ENCODE results near the gene ANKRD62. TPM values are rescaled to one million over a fixed set of nuclear protein-coding genes. Genes with fewer than 3 reads are reported as not detected.

ANKRD62 gene
- total and polyA plus RNA-seq, 11 donors, result not detected

DNA sequence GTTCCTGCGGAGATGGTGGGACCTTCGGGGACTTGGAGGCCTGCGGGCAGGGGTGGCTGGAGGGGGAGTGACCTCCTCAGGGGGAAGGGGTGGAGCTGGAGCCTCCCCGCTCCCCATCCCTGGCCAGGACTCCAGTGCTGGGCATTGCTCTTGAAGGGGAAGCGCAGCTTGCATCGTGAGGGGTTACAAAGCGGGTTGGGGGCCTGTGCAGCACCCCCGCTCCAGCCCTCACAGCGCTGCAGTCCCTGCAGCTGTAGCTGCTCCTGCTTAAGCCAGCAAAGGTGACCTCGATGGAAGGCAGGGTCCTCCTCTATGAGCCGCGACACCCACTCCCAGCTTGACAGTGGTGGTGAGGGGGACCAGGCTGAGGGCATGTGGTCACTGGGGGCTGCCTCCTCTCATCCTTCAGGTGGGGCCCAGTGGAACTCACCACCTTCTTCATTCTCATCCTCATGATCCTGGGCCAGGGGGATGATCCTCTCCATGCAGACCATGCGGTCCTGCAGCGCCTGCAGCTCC is 36.7 kb upstream of the ANKRD62 start:
- TF ChIP-seq POLR2A (IDR thresholded peaks at IDR 0.05), result no peak
- TF ChIP-seq, protein P1, sequence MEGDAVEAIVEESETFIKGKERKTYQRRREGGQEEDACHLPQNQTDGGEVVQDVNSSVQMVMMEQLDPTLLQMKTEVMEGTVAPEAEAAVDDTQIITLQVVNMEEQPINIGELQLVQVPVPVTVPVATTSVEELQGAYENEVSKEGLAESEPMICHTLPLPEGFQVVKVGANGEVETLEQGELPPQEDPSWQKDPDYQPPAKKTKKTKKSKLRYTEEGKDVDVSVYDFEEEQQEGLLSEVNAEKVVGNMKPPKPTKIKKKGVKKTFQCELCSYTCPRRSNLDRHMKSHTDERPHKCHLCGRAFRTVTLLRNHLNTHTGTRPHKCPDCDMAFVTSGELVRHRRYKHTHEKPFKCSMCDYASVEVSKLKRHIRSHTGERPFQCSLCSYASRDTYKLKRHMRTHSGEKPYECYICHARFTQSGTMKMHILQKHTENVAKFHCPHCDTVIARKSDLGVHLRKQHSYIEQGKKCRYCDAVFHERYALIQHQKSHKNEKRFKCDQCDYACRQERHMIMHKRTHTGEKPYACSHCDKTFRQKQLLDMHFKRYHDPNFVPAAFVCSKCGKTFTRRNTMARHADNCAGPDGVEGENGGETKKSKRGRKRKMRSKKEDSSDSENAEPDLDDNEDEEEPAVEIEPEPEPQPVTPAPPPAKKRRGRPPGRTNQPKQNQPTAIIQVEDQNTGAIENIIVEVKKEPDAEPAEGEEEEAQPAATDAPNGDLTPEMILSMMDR (IDR thresholded peaks at IDR 0.05), result no peak
- H3K27me3 ChIP-seq, result no peaks in the 10 kb centered on the region
- no peak overlapping the region for H3K4me3 ChIP-seq
- DNase-seq (no peak), ATAC-seq (no peak)
- intact Hi-C loops (cut with DNase I), result no loop called here
- WGBS, 4 donors, result 75 to 93% (median 84%) methylated on average over 2 to 14 of the region's 14 CpGs
- H3K4me1 ChIP-seq, result peaks cover 0 to 13% (median 0%) of the 10 kb centered on the region in 12 donors
- H3K9me3 ChIP-seq, result no peaks in the 10 kb centered on the region
- no peak overlapping the region for H3K27ac ChIP-seq
- no peaks in the 10 kb centered on the region for H3K36me3 ChIP-seq

DNA sequence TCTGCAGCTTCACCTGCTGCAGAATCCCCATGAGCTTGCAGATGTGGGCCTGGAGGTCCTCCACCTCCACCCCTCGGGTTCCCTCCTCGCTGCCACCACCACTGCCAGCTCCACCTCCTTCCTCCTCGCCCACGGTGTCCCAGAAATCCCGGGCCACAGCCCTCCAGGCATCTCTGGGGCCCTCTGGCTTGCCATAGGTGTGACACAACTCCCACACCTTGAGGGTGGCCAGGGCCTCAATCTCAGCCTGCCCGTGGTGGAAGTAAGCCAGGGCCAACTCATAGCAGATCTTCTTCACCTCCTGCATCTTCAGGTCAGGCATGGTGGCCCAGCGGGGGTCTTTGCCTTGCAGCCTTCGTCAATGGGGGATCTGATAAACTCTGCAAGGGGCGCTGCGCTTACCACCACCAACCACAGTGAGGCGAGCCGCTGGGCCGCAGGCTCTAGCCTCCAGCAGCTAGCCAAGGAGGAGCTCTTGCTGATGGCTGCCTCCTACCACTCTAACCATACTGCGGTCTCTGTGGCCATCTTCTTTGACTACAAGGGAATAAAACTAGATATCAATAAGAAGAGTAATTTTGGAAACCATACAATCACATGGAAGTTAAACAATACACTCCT is 36.1 kb upstream of the ANKRD62 start:
- intact Hi-C loops (cut with DNase I), result no loop called here
- H3K36me3 ChIP-seq, result no peaks in the 10 kb centered on the region
- H3K4me1 ChIP-seq, result peaks cover 0 to 12% (median 0%) of the 10 kb centered on the region in 12 donors
- 73 to 88% (median 82%) methylated on average over 14 of the region's 14 CpGs for WGBS, 4 donors
- DNase-seq (no peak), ATAC-seq (no peak)
- H3K9me3 ChIP-seq, result no peaks in the 10 kb centered on the region
- no peak overlapping the region for H3K4me3 ChIP-seq
- no peaks in the 10 kb centered on the region for H3K27me3 ChIP-seq
- TF ChIP-seq, protein P1 (IDR thresholded peaks at IDR 0.05), result no peak
- no peak for TF ChIP-seq POLR2A (IDR thresholded peaks at IDR 0.05)
- no peak overlapping the region for H3K27ac ChIP-seq

DNA sequence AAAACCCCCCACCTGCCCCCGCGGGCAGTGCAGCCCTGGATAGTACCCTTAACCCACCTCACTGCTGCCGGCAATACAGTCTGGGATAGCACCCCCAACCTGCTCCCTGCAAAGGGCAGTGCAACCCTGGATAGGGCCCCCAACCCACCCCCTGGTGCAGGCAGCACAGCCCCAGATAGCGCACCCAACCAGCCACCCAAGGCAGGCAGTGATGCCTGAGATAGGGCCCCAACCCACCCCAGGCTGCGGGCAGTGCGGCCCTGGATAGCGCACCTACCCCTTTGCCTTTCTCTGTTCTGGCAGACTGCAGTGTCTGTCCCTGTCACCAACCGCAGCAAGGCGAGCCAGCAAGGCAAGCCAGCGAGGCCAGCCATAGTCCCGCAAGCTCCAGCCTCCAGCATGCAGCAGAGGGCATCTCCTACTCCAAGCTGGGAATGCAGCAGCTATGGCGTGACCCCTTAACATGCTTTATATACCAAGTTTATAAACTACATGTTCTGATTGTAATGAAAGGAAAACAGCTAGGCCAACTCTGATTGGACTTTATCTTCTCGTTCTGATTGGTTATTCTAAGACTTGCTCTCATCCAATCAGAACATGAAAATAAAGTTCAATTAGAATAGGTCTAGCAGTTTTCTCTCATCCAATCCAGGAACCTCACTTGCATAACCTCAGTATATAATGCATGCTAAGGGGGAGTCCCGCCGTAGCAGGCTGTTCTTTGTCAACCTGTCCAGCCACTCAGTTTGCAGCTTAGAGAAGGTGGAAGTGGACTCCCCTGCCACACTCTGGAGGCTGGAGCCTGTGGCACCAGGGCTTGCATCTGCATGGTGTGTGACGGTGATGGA is 34.1 kb upstream of the ANKRD62 start:
- Histone ChIP-seq H3K9me3 (no peaks in the 10 kb centered on the region), H3K4me3 (no peak overlapping the region), H3K27me3 (no peaks in the 10 kb centered on the region), H3K4me1 (no peaks in the 10 kb centered on the region), H3K27ac (no peak overlapping the region), H3K36me3 (no peaks in the 10 kb centered on the region)
- intact Hi-C loops (cut with DNase I), result no loop called here
- 85 to 93% (median 88%) methylated on average over 13 to 16 of the region's 16 CpGs for WGBS, 4 donors
- ATAC-seq, result peak in 2 of 4 donors; percentile 10 to 25
- DNase-seq, result no peak
- TF ChIP-seq, protein P1 (IDR thresholded peaks at IDR 0.05), result no peak
- TF ChIP-seq POLR2A (IDR thresholded peaks at IDR 0.05), result no peak

DNA sequence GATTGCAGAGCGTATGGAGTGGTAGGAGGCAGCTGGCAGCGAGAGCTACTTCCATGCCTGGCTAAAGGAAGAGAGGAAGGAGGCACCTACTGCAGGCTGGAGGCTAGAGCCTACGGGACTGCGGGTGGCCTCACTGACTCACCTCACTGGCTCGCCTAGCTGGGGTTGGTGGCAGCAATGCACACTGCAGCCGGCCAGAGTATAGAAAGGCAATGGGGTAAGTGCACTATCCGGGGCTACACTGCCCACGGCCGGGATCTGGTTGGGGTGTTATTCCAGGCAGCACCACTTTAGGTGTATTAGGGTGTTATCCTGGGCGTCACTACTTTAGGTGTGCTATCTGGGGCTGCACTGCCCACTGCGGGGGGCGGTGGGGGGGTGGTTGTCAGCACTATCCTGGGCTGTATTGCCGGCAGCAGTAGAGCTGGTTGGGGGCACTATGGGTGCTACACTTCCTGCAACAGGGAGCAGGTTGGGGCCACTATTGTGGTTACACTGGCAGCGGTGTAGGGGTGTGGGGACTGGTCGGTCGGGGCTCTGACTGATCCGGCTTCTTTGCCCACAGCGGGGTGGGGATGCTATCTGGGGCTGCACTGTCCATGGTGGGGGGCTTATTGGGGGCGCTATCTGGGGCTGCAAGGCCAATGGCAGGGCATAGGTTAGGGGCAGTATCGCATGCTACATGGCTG is 33.3 kb upstream of the ANKRD62 start:
- TF ChIP-seq POLR2A (IDR thresholded peaks at IDR 0.05), result no peak
- TF ChIP-seq, protein P1 (IDR thresholded peaks at IDR 0.05), result no peak
- no peak for ATAC-seq
- H3K4me3 ChIP-seq, result no peak overlapping the region
- no peaks in the 10 kb centered on the region for H3K27me3 ChIP-seq
- no peaks in the 10 kb centered on the region for H3K4me1 ChIP-seq
- intact Hi-C loops (cut with DNase I), result no loop called here
- no peaks in the 10 kb centered on the region for H3K9me3 ChIP-seq
- 79 to 92% (median 85%) methylated on average over 12 to 20 of the region's 20 CpGs for WGBS, 4 donors
- no peaks in the 10 kb centered on the region for H3K36me3 ChIP-seq
- DNase-seq, result no peak
- H3K27ac ChIP-seq, result no peak overlapping the region

All from heart left ventricle (tissue), 16 donors.